GM23338 (cell line): ENCODE results near the gene SMC1A. TPM values are rescaled to one million over a fixed set of nuclear protein-coding genes. Genes with fewer than 3 reads are reported as not detected.

Source experiments
- ATAC-seq: fragments of 200-7000 bp; cut with Tn5 transposase; 3 replicates; pipeline ENCODE4 v1.9.1; 2020
- DNase-seq: peaks from one replicate; pipeline ENCODE4 v3.0.0-alpha.2; 2015; ENCODE audit warnings: low spot score
- H2AFZ ChIP-seq: fragments of 200-600 bp; sonication (generic); 2 replicates; pipeline ENCODE4 v1.8.0; 2016; ENCODE audit warnings: antibody characterized with exemption, mild to moderate bottlenecking, moderate library complexity
- H3F3A ChIP-seq: fragments of 200-600 bp; sonication (generic); replicated peaks from 2 replicates; pipeline ENCODE4 v1.8.0; 2017; ENCODE audit warnings: antibody characterized with exemption, mixed run types, low read depth
- H3K27ac ChIP-seq: fragments of 200-600 bp; sonication (generic); 2 replicates; pipeline ENCODE4 v1.6.1; 2016; ENCODE audit warnings: low read depth
- H3K27me3 ChIP-seq: fragments of 200-600 bp; sonication (generic); 2 replicates; pipeline ENCODE4 v1.8.0; 2016; ENCODE audit warnings: mild to moderate bottlenecking, mixed run types, moderate library complexity; ENCODE audit not compliant: insufficient read depth
- H3K36me3 ChIP-seq: fragments of 200-600 bp; sonication (generic); 2 replicates; pipeline ENCODE4 v1.8.0; 2016; ENCODE audit warnings: mild to moderate bottlenecking; ENCODE audit not compliant: insufficient read depth
- H3K4me1 ChIP-seq: fragments of 200-600 bp; sonication (generic); 2 replicates; pipeline ENCODE4 v1.8.0; 2016; ENCODE audit warnings: mild to moderate bottlenecking, moderate library complexity; ENCODE audit not compliant: insufficient read depth
- H3K4me2 ChIP-seq: fragments of 200-600 bp; sonication (generic); 2 replicates; pipeline ENCODE4 v1.7.1; 2017; ENCODE audit warnings: mixed run types
- H3K4me3 ChIP-seq: fragments of 200-600 bp; sonication (generic); 2 replicates; pipeline ENCODE4 v1.6.1; 2016; ENCODE audit warnings: mixed run types
- H3K79me2 ChIP-seq: fragments of 200-600 bp; sonication (generic); replicated peaks from 2 replicates; pipeline ENCODE4 v1.8.0; 2017; ENCODE audit warnings: mild to moderate bottlenecking; ENCODE audit not compliant: insufficient read depth
- H3K9me2 ChIP-seq: fragments of 200-600 bp; sonication (generic); 2 replicates; pipeline ENCODE4 v1.8.0; 2017; ENCODE audit not compliant: insufficient read depth
- H4K20me1 ChIP-seq: fragments of 200-600 bp; sonication (generic); replicated peaks from 2 replicates; pipeline ENCODE4 v1.8.0; 2017; ENCODE audit warnings: mild to moderate bottlenecking; ENCODE audit not compliant: insufficient read depth
- H3K27ac Mint-ChIP-seq: 2 replicates; pipeline ENCODE4 v1.8.0; 2020; ENCODE audit warnings: inconsistent platforms, mild to moderate bottlenecking, moderate library complexity, mixed read lengths
- H3K27me3 Mint-ChIP-seq: 3 replicates; pipeline ENCODE4 v1.8.0; 2022; ENCODE audit warnings: low read depth, mild to moderate bottlenecking, moderate library complexity, mixed read lengths, inconsistent platforms; ENCODE audit not compliant: insufficient read depth, poor library complexity
- H3K36me3 Mint-ChIP-seq: 3 replicates; pipeline ENCODE4 v1.8.0; 2021; ENCODE audit warnings: low read depth, mild to moderate bottlenecking, inconsistent platforms, moderate library complexity, mixed read lengths
- H3K4me1 Mint-ChIP-seq: 3 replicates; pipeline ENCODE4 v1.8.0; 2020; ENCODE audit warnings: mild to moderate bottlenecking, inconsistent platforms, mixed read lengths
- H3K4me3 Mint-ChIP-seq: 3 replicates; pipeline ENCODE4 v1.8.0; 2021; ENCODE audit warnings: moderate library complexity, mild to moderate bottlenecking, inconsistent platforms, mixed read lengths
- H3K9me3 Mint-ChIP-seq: 3 replicates; pipeline ENCODE4 v1.8.0; 2020; ENCODE audit warnings: moderate library complexity, mild to moderate bottlenecking, inconsistent platforms, mixed read lengths
- CREB1 ChIP-seq: fragments of 250-450 bp; sonication (Bioruptor Pico); IDR thresholded peaks from 2 replicates; pipeline ENCODE4 v1.5.0; 2020; ENCODE audit warnings: low read depth, mild to moderate bottlenecking, moderate library complexity
- CTCF ChIP-seq, 2 experiments: fragments of 200-600 bp in 1 of 2; sonication (generic) in 1 of 2; conservative IDR thresholded peaks; 2 replicates each; pipeline versions ENCODE4 v1.5.1 to v1.6.1; 2016 to 2017; ENCODE audit warnings: antibody characterized with exemption in 2 of 2, low read depth in 2 of 2, mild to moderate bottlenecking in 2 of 2, moderate library complexity in 1 of 2
- ETS1 ChIP-seq: IDR thresholded peaks from 2 replicates; pipeline ENCODE4 v1.6.1; 2016; ENCODE audit warnings: antibody characterized with exemption
- EZH2 ChIP-seq: fragments of 200-600 bp; sonication (generic); IDR thresholded peaks from one replicate; pipeline ENCODE4 v1.8.0; 2017; ENCODE audit warnings: antibody characterized with exemption, mild to moderate bottlenecking, low read depth; ENCODE audit not compliant: unreplicated experiment
- EZH2phosphoT487 ChIP-seq: fragments of 200-600 bp; sonication (generic); IDR thresholded peaks from one replicate; pipeline ENCODE4 v1.8.1; 2018; ENCODE audit warnings: antibody characterized with exemption; ENCODE audit not compliant: unreplicated experiment
- JUNB ChIP-seq: IDR thresholded peaks from one replicate; pipeline ENCODE4 v1.6.1; 2016; ENCODE audit warnings: antibody characterized with exemption; ENCODE audit not compliant: unreplicated experiment
- NANOG ChIP-seq: IDR thresholded peaks from 2 replicates; pipeline ENCODE4 v1.6.1; 2016; ENCODE audit warnings: antibody characterized with exemption, borderline replicate concordance
- POLR2AphosphoS5 ChIP-seq: IDR thresholded peaks from 2 replicates; pipeline ENCODE4 v1.6.1; 2016; ENCODE audit warnings: antibody characterized with exemption, low read depth
- REST ChIP-seq: IDR thresholded peaks from one replicate; pipeline ENCODE4 v1.6.1; 2018; ENCODE audit warnings: antibody characterized with exemption; ENCODE audit not compliant: unreplicated experiment
- STAT1 ChIP-seq: IDR thresholded peaks from one replicate; pipeline ENCODE4 v1.6.1; 2016; ENCODE audit warnings: antibody characterized with exemption; ENCODE audit not compliant: unreplicated experiment
- ZNF114 ChIP-seq: fragments of 250-450 bp; sonication (Bioruptor Pico); IDR thresholded peaks from 2 replicates; pipeline ENCODE4 v1.5.0; 2020; ENCODE audit warnings: mild to moderate bottlenecking, moderate library complexity
- ZNF331 ChIP-seq: fragments of 250-450 bp; sonication (Bioruptor Pico); IDR thresholded peaks from 2 replicates; pipeline ENCODE4 v1.5.0; 2020; ENCODE audit warnings: low read depth, mild to moderate bottlenecking, moderate library complexity
- ZNF462 ChIP-seq: fragments of 250-450 bp; sonication (Bioruptor Pico); IDR thresholded peaks from 2 replicates; pipeline ENCODE4 v1.5.0; 2020; ENCODE audit warnings: mild to moderate bottlenecking, moderate library complexity
- polyA plus RNA-seq: library from polyadenylated mRNA; unstranded; fragments of >200 nt; fragmentation: Nextera tagmentation; extraction: Ambion mirVana; gene quantifications from 2 replicates; pipeline ENCODE4 v1.2.1, GENCODE V29; 2016
- total RNA-seq: library from RNA; depleted of rRNA; stranded (reverse); fragments of >200 nt; shearing (Covaris generic); gene quantifications from 2 replicates; pipeline ENCODE4 v1.2.3, GENCODE V29; 2014

Gene SMC1A
- total and polyA plus RNA-seq, 2 experiments from 2014 or later, result 63.3 to 69.0 TPM

- DNase-seq, result no peak
Observed at GRCh38 chrX:53438174-53438831, 15.8 kb upstream of the SMC1A start.

More at GRCh38 chrX:53438174-53438831, 15.8 kb upstream of the SMC1A start:
- no peak for ATAC-seq
- Histone ChIP-seq H2AFZ (no peak overlapping the region), H3K4me1 (peaks cover 6% of the 10 kb centered on the region; the same call in 1 of the 2 replicates), H3K79me2 (no peaks in the 10 kb centered on the region), H3K36me3 (no peaks in the 10 kb centered on the region), H3K4me3 (no peak overlapping the region), H3K4me2 (no peak overlapping the region), H3K27me3 (peaks cover 21% of the 10 kb centered on the region), H3K9me2 (no peaks in the 10 kb centered on the region), H4K20me1 (no peaks in the 10 kb centered on the region), H3K27ac (no peak overlapping the region), H3F3A (no peaks in the 10 kb centered on the region)
- TF ChIP-seq NANOG, result no peak
- TF ChIP-seq JUNB, result no peak
- TF ChIP-seq POLR2AphosphoS5, result no peak
- TF ChIP-seq ZNF462 (CRISPR knock-in tag), result no peak
- no peak for TF ChIP-seq ETS1
- no peak for TF ChIP-seq EZH2phosphoT487
- TF ChIP-seq ZNF114, result no peak
- TF ChIP-seq REST, result no peak
- TF ChIP-seq CREB1 (CRISPR knock-in tag), result no peak
- TF ChIP-seq STAT1, result no peak
- TF ChIP-seq ZNF331 (CRISPR knock-in tag), result no peak
- TF ChIP-seq EZH2, result no peak
- no peak for TF ChIP-seq CTCF (conservative IDR thresholded peaks at IDR 0.05; ENCODE audit: low read depth in 2 of 2)
- H3K27me3 Mint-ChIP-seq, result peaks cover 8% of the 10 kb centered on the region
- H3K4me3 Mint-ChIP-seq, result no peak overlapping the region
- peaks cover 9% of the 10 kb centered on the region for H3K4me1 Mint-ChIP-seq
- no peak overlapping the region for H3K27ac Mint-ChIP-seq
- H3K36me3 Mint-ChIP-seq, result no peaks in the 10 kb centered on the region
- no peaks in the 10 kb centered on the region for H3K9me3 Mint-ChIP-seq
